ENCODE data around the gene FADD. TPM values are rescaled to one million over a fixed set of nuclear protein-coding genes. Genes with fewer than 3 reads are reported as not detected.
"Not testable (repeated sequence)": the region's sequence is repeated elsewhere in the genome, so short reads cannot be mapped to it uniquely, and the experiment has no call there.

The FADD gene
- total RNA-seq, 2 donors from 2014 or later, result 9.1 to 14.2 TPM

DNA sequence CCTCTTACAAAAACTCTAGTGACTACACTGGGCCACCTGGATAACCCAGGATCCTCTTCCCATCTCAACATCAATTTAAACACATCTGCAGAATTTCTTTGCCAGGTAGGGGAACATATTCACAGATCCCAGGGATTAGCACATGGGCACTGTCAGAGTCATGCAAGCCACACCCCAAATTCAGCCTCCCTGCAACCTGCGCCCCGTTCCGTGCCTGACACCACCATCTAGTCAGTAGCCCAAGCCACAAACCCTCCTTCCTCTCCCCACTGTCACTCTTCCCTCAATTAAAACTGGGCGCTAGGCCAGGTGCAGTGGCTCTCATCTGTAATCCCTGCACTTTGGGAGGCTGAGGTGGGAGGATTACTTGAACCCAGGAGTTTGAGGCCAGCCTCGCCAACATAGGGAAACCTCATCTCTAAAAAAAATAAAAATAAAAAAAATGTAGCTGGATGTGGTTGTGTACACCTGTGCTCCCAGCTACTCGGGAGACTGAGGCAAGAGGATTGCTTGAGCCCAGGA is 6.4 kb downstream of the FADD start:
- Histone ChIP-seq H3K9me3 (no peaks in the 10 kb centered on the region), H3K36me3 (replicated peaks in 1 of 2; ENCODE audit: insufficient read depth in 1 of 2, low read depth in 2 of 2) (peaks cover 3 to 4% of the 10 kb centered on the region in 2 donors), H3K4me3 (no peak overlapping the region), H3K27me3 (no peaks in the 10 kb centered on the region), H3K4me1 (peaks cover 11% of the 10 kb centered on the region), H3K27ac (no peak overlapping the region)
- 90 to 93% methylated on average over 6 of the region's 6 CpGs for WGBS, 2 donors
- TF ChIP-seq CTCF (IDR thresholded peaks at IDR 0.05) (no peak), POLR2A (IDR thresholded peaks at IDR 0.05) (no peak)
- DNase-seq (no peak), ATAC-seq (no peak)
- intact Hi-C loops (cut with DNase I), result no loop called here

GRCh38 chr11:70210051-70210501 is 7.0 kb downstream of the FADD start:
- Histone ChIP-seq H3K4me1 (peaks cover 4% of the 10 kb centered on the region), H3K27me3 (no peaks in the 10 kb centered on the region), H3K36me3 (replicated peaks in 1 of 2; ENCODE audit: insufficient read depth in 1 of 2, low read depth in 2 of 2) (peaks cover 3 to 4% of the 10 kb centered on the region in 2 donors), H3K27ac (no peak overlapping the region), H3K9me3 (no peaks in the 10 kb centered on the region), H3K4me3 (no peak overlapping the region)
- ATAC-seq (no peak), DNase-seq (no peak)
- 83 to 86% methylated on average over 8 of the region's 8 CpGs for WGBS, 2 donors
- no peak for TF ChIP-seq POLR2A (IDR thresholded peaks at IDR 0.05)
- TF ChIP-seq CTCF (IDR thresholded peaks at IDR 0.05), result no peak
- intact Hi-C loops (cut with DNase I), result no loop called here

DNA sequence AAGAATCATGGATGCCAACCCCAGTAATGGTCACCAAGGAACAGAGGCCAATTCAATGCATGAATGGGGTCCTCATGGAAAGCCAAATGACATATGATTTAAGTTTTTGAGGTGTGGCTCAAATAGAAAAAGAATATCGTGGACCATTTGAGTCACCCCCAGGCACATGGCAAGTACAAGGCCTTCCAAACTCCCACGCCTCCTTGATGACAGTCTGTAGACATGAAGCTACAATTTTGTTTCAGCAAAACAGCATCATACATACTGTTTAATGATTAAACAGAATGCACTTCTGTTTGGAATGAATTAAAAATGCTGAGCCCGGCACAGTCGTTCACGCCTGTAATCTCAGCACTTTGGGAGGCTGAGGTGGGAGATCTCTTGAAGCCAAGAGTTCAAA is 7.4 kb downstream of the FADD start:
- Histone ChIP-seq H3K4me3 (no peak overlapping the region), H3K9me3 (no peaks in the 10 kb centered on the region), H3K27ac (no peak overlapping the region), H3K36me3 (replicated peaks in 1 of 2; ENCODE audit: insufficient read depth in 1 of 2, low read depth in 2 of 2) (peaks cover 3 to 4% of the 10 kb centered on the region in 2 donors), H3K27me3 (no peaks in the 10 kb centered on the region), H3K4me1 (no peaks in the 10 kb centered on the region)
- ATAC-seq (no peak), DNase-seq (no peak)
- WGBS, 2 donors, result 79 to 81% methylated on average over 5 of the region's 5 CpGs
- intact Hi-C loops (cut with DNase I), result no loop called here
- no peak for TF ChIP-seq CTCF (IDR thresholded peaks at IDR 0.05)

GRCh38 chr11:70212227-70212811 is 9.2 kb downstream of the FADD start:
- H3K9me3 ChIP-seq, result no peaks in the 10 kb centered on the region
- no peak for TF ChIP-seq CTCF (IDR thresholded peaks at IDR 0.05)
- TF ChIP-seq POLR2A (IDR thresholded peaks at IDR 0.05), result no peak
- ATAC-seq (peak; percentile 15), DNase-seq (no peak)
- no peak overlapping the region for H3K4me3 ChIP-seq
- intact Hi-C loops (cut with DNase I), result no loop called here
- 52 to 55% methylated on average over 9 to 13 of the region's 13 CpGs for WGBS, 2 donors
- no peaks in the 10 kb centered on the region for H3K27me3 ChIP-seq
- peaks cover 0 to 2% of the 10 kb centered on the region in 2 donors for H3K36me3 ChIP-seq (replicated peaks in 1 of 2; ENCODE audit: insufficient read depth in 1 of 2, low read depth in 2 of 2)
- H3K27ac ChIP-seq, result no peak overlapping the region
- H3K4me1 ChIP-seq, result no peaks in the 10 kb centered on the region

DNA sequence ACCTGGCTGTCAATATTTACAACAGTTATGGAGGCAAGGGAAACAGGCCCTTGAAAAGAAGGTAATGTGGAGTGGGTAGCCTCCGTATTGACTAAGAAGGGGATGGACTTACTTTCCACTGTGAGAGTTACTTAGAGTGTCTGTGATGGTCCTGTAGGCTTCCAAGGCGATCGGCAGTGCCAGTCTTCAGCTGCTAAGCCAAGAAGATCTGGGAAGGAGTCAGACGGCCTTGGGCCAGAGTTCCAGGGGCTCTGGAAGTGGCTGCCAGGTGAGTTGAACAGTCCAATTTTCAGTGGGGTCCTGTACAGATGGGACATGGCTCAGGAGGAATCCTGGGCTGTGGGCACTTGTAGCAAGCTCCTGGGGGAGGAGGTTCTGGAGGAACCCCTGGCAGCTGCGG is 14.3 kb downstream of the FADD start:
- H3K27me3 ChIP-seq; H3K4me3 ChIP-seq; ATAC-seq; intact Hi-C loops (cut with DNase I); H3K27ac ChIP-seq; H3K36me3 ChIP-seq (replicated peaks in 1 of 2; ENCODE audit: insufficient read depth in 1 of 2, low read depth in 2 of 2); H3K9me3 ChIP-seq; H3K4me1 ChIP-seq; DNase-seq: not testable (repeated sequence)
- WGBS, 2 donors, result 58 to 68% methylated on average over 2 to 5 of the region's 5 CpGs

GRCh38 chr11:70218076-70218475 is 15.0 kb downstream of the FADD start:
- ATAC-seq, result not testable (repeated sequence)

More at GRCh38 chr11:70218076-70218475, 15.0 kb downstream of the FADD start:
- DNase-seq; H3K9me3 ChIP-seq; intact Hi-C loops (cut with DNase I); H3K27ac ChIP-seq; H3K4me1 ChIP-seq; H3K36me3 ChIP-seq (replicated peaks in 1 of 2; ENCODE audit: insufficient read depth in 1 of 2, low read depth in 2 of 2); H3K4me3 ChIP-seq; H3K27me3 ChIP-seq: not testable (repeated sequence)
- 26 to 38% methylated on average over 8 of the region's 8 CpGs for WGBS, 2 donors

All from body of pancreas (tissue), 4 donors.